Endothelial cell of umbilical vein (primary cell): Measurements from ENCODE around the gene GNB1L. TPM values are rescaled to one million over a fixed set of nuclear protein-coding genes. Genes with fewer than 3 reads are reported as not detected.

ENCODE experiments used
- BruUV-seq: library from RNA; stranded (reverse); fragments of 400-500 nt; replicated peaks from 2 replicates; lab custom pipeline; 2021; lab: Mats Ljungman, UMichigan
- CTCF ChIA-PET: fragments of 300-600, 350-600 bp; sonication (Branson Sonifier 250); formaldehyde crosslinking; loops from one replicate; lab custom pipeline; 2021; ENCODE audit warnings: antibody characterized with exemption, inconsistent platforms; lab: Charles Lee
- POLR2A ChIA-PET: fragments of 300-600, 350-600 bp; sonication (Branson Sonifier 250); formaldehyde crosslinking; loops from one replicate; lab custom pipeline; 2021; ENCODE audit warnings: antibody characterized with exemption, inconsistent platforms; lab: Charles Lee
- DNase-seq: peaks from one replicate; pipeline ENCODE4 v3.0.0-alpha.2; 2011; ENCODE audit warnings: low read depth, low spot score
- FAIRE-seq: peaks from 2 replicates; lab custom pipeline; 2011; peaks lifted over from hg19 to GRCh38; lab: Jason Lieb, UNC
- H2AFZ ChIP-seq: 2 replicates; pipeline ENCODE4 v1.6.0; 2012; ENCODE audit warnings: low read depth, low read length, control low read depth, inconsistent platforms
- H3K27ac ChIP-seq: 2 replicates; pipeline ENCODE4 v1.5.1; 2011; ENCODE audit warnings: low read depth, mild to moderate bottlenecking, control low read depth, low read length, moderate library complexity; ENCODE audit not compliant: insufficient read depth
- H3K27me3 ChIP-seq, 2 experiments: 2 replicates each; pipeline versions ENCODE4 v1.6.0 to v1.6.1; 2011; ENCODE audit warnings: low read length in 2 of 2, mixed read lengths in 1 of 2; ENCODE audit not compliant: control insufficient read depth in 2 of 2, insufficient read depth in 2 of 2
- H3K36me3 ChIP-seq, 2 experiments: 2 replicates in 1 of 2; 3 replicates in 1 of 2; pipeline ENCODE4 v1.5.1; 2011; ENCODE audit warnings: low read length in 2 of 2, mild to moderate bottlenecking in 1 of 2, moderate library complexity in 1 of 2; ENCODE audit not compliant: control insufficient read depth in 2 of 2, insufficient read depth in 2 of 2; ENCODE audit errors: extremely low read depth in 1 of 2
- H3K4me1 ChIP-seq: 3 replicates; pipeline ENCODE4 v1.5.1; 2011; ENCODE audit warnings: mild to moderate bottlenecking, low read length; ENCODE audit not compliant: control insufficient read depth, insufficient read depth; ENCODE audit errors: extremely low read depth
- H3K4me2 ChIP-seq: 2 replicates; pipeline ENCODE4 v1.6.1; 2011; ENCODE audit warnings: low read length, control low read depth, mixed read lengths; ENCODE audit not compliant: insufficient read depth
- H3K4me3 ChIP-seq, 3 experiments: fragments of 200-600 bp in 1 of 3; sonication (generic), shearing (Covaris generic) in 1 of 3; replicated peaks in 1 of 3; 2 replicates each; pipeline ENCODE4 v1.5.1; 2011 to 2016; ENCODE audit warnings: control low read depth in 3 of 3, low read length in 3 of 3, mild to moderate bottlenecking in 2 of 3, inconsistent platforms in 1 of 3, low read depth in 1 of 3, moderate library complexity in 1 of 3; ENCODE audit not compliant: insufficient read depth in 1 of 3
- H3K79me2 ChIP-seq: 2 replicates; pipeline ENCODE4 v1.6.0; 2012; ENCODE audit warnings: low read length, inconsistent platforms; ENCODE audit not compliant: control insufficient read depth, insufficient read depth
- H3K9ac ChIP-seq: replicated peaks from 2 replicates; pipeline ENCODE3; 2011; ENCODE audit warnings: low read length, control low read depth; ENCODE audit not compliant: insufficient read depth; ENCODE audit errors: extremely low read depth
- H3K9me1 ChIP-seq: replicated peaks from 3 replicates; pipeline ENCODE4 v1.6.0; 2011; ENCODE audit warnings: mild to moderate bottlenecking, low read length; ENCODE audit not compliant: control insufficient read depth, insufficient read depth; ENCODE audit errors: extremely low read depth
- H3K9me3 ChIP-seq: replicated peaks from 2 replicates; pipeline ENCODE4 v1.5.1; 2012; ENCODE audit warnings: low read length, inconsistent platforms; ENCODE audit not compliant: control insufficient read depth, insufficient read depth
- H4K20me1 ChIP-seq: replicated peaks from 2 replicates; pipeline ENCODE3; 2011; ENCODE audit warnings: mild to moderate bottlenecking, low read length; ENCODE audit not compliant: control insufficient read depth, insufficient read depth; ENCODE audit errors: extremely low read depth
- CTCF ChIP-seq, 2 donors: IDR thresholded peaks; 1 replicate in 1 of 2; 2 replicates in 1 of 2; pipeline ENCODE4 v1.5.1; 2011; ENCODE audit warnings: low read length in 2 of 2, mild to moderate bottlenecking in 2 of 2, moderate library complexity in 2 of 2, control low read depth in 1 of 2, inconsistent platforms in 1 of 2, low read depth in 1 of 2; ENCODE audit not compliant: insufficient read depth in 1 of 2; ENCODE audit errors: extremely low read depth in 1 of 2
- EZH2 ChIP-seq: IDR thresholded peaks from 2 replicates; pipeline ENCODE4 v1.6.1; 2012; ENCODE audit warnings: borderline replicate concordance, low read depth, mild to moderate bottlenecking, moderate library complexity, low read length, inconsistent platforms; ENCODE audit not compliant: severe bottlenecking
- JUN ChIP-seq: IDR thresholded peaks from 2 replicates; pipeline ENCODE4 v1.6.1; 2011; ENCODE audit warnings: borderline replicate concordance, low read depth; ENCODE audit not compliant: insufficient read length, insufficient read depth
- MAX ChIP-seq: IDR thresholded peaks from 2 replicates; pipeline ENCODE4 v1.6.1; 2011; ENCODE audit not compliant: insufficient read depth, insufficient read length
- POLR2A ChIP-seq: IDR thresholded peaks from 2 replicates; pipeline ENCODE4 v1.6.1; 2012; ENCODE audit warnings: low read depth, mild to moderate bottlenecking, control low read depth, low read length
- dilution Hi-C: fragments of 300-500 bp; cut with MboI; formaldehyde crosslinking; loops from one replicate; pipeline ENCODE4 v1.15.0; 2019; ENCODE audit warnings: low sequenced_read_pairs; ENCODE audit not compliant: extremely low pct_ligation_motif_present
- intact Hi-C: fragments of 100-400 bp; cut with micrococcal nuclease; formaldehyde crosslinking; loops from one replicate; pipeline ENCODE4 v1.10.0; 2022
- polyA plus RNA-seq, 4 experiments: library from polyadenylated mRNA; depleted of rRNA in 3 of 4; stranded (reverse) in 3 of 4; unstranded in 1 of 4; fragments of >200 nt; gene quantifications; 2 replicates each; pipeline versions ENCODE4 v1.2.1 to v1.2.3, GENCODE V29; 2011 to 2012; ENCODE audit warnings: missing spikeins in 1 of 4
- total RNA-seq: library from RNA; stranded (reverse); gene quantifications from 2 replicates; pipeline ENCODE4 v1.2.3, GENCODE V29; 2021

The GNB1L gene
- total and polyA plus RNA-seq, 2 donors (not counting 3 experiments of a cell fraction or from before 2014, with no cell fraction given), result 5.4 to 5.9 TPM

- H3K79me2 ChIP-seq, result no peaks in the 10 kb centered on the region
- ChIA-PET CTCF (interaction anchor here (0.9 to 2.9 kb wide), 4 partner anchors 9 to 134 kb away, joined by 3 to 13 read pairs (median 6); no protein-coding TSS in a partner anchor), POLR2A (interaction anchor here (1.3 to 1.6 kb wide), 2 partner anchors 10 to 11 kb away, joined by 3 to 4 read pairs; no protein-coding TSS in a partner anchor)
- no peaks in the 10 kb centered on the region for H3K9me3 ChIP-seq
- dilution Hi-C loops (no loop called here), intact Hi-C loops (no loop called here)
- FAIRE-seq (no peak), DNase-seq (no peak)
- no peaks in the 10 kb centered on the region for H3K27me3 ChIP-seq
- H3K4me1 ChIP-seq, result no peaks in the 10 kb centered on the region
- H3K9ac ChIP-seq, result no peak overlapping the region
- no peak overlapping the region for H2AFZ ChIP-seq
- H3K9me1 ChIP-seq, result no peaks in the 10 kb centered on the region
- H3K4me3 ChIP-seq, result no peak overlapping the region
- H3K4me2 ChIP-seq, result no peak overlapping the region
- H4K20me1 ChIP-seq, result no peaks in the 10 kb centered on the region
- no peak overlapping the region for H3K27ac ChIP-seq
- TF ChIP-seq POLR2A (no peak), MAX (no peak), EZH2 (no peak), JUN (no peak), CTCF (IDR thresholded peaks at IDR 0.05; ENCODE audit: extremely low read depth in 1 of 2, insufficient read depth in 1 of 2, low read depth in 1 of 2, low read length in 2 of 2) (no peak)
- no peaks in the 10 kb centered on the region for H3K36me3 ChIP-seq
- BruUV-seq, result no TSS peak
Observed at GRCh38 chr22:19864538-19865106, 9.9 kb upstream of the GNB1L start.
